Activated CD8-positive, alpha-beta memory T cell treated with anti-CD3 and anti-CD28 coated beads for 36 hours (primary cell): ENCODE results near the gene PTPRD. TPM values are rescaled to one million over a fixed set of nuclear protein-coding genes. Genes with fewer than 3 reads are reported as not detected.
"Not testable (repeated sequence)": the region's sequence is repeated elsewhere in the genome, so short reads cannot be mapped to it uniquely, and the experiment has no call there.

Source experiments
- CTCF ChIA-PET: fragments of 350-600 bp; sonication (Branson Sonifier 250); formaldehyde crosslinking; loops from one replicate; lab custom pipeline; 2021; ENCODE audit warnings: antibody characterized with exemption; lab: Charles Lee
- POLR2A ChIA-PET: fragments of 350-600 bp; sonication (Branson Sonifier 250); formaldehyde crosslinking; loops from one replicate; lab custom pipeline; 2021; ENCODE audit warnings: antibody characterized with exemption; lab: Charles Lee
- total RNA-seq, 2 experiments: library from RNA; stranded (reverse); gene quantifications; one replicate each; pipeline ENCODE4 v1.2.3, GENCODE V29; 2021

Gene PTPRD
- total RNA-seq, 2 experiments from 2014 or later: 0.10 to 0.15 TPM

DNA sequence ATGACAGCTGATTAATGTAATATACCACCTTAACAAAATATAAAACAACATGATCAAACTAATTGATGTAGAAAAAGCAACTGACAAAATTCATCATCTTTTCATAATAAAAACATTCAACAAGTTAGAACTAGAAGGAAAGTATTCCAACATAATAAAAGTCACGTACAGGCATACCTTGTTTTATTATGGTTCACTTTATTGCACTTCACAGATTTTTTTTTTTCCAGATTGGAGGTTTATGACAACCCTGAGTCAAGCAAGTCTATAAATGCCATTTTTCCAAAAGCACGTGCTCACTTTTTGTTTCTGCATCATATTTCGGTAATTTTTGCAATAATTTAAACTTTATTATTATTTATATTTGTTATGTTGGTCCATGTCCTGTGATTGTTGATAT, 1120.3 kb downstream of the PTPRD start:
- ChIA-PET CTCF (no interaction called here), POLR2A (no interaction called here)

GRCh38 chr9:9489183-9489582, 1123.6 kb downstream of the PTPRD start:
- CTCF ChIA-PET: no interaction called here
- POLR2A ChIA-PET: no interaction called here

DNA sequence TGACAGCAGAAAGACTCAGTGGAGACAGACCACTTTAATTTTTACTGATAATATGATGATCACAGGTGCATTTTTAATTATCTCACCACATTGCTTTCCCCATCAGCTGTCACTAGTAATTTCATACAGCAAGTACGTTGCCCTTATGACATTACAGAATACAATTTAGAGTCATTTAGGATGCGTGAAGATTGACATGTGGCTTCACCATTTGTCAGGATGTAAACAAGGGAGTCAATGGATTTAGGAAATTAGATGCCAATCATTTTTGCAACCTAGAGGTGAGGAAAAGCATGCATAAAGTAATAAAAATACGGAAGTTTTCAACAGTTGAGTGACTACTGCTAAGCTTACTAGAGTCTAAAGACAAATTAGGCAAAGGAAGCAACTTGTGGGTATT, 1129.6 kb downstream of the PTPRD start:
- POLR2A ChIA-PET: no interaction called here

DNA sequence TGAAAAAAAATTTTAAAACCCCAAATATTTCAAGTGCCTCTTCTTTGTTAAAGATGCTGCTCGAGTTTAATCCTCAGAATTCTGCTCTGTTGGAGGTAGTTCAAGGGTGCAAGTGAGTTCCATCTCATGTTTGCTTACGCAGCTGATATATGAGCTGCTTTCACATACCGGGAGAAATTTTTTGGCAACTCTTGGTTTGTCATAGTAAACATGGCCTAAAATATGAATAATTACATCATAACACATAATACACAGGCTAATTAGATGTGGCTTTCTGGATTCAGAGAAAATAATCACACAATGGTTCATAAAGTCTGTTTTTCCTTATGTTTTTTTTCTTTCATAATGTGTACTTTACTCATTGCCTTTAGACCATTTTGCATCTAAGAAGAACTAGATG, 1134.1 kb downstream of the PTPRD start:
- ChIA-PET CTCF (no interaction called here), POLR2A (no interaction called here)

More for the DNA sequence above, 1129.6 kb downstream of the PTPRD start:
- CTCF ChIA-PET: no interaction called here

DNA sequence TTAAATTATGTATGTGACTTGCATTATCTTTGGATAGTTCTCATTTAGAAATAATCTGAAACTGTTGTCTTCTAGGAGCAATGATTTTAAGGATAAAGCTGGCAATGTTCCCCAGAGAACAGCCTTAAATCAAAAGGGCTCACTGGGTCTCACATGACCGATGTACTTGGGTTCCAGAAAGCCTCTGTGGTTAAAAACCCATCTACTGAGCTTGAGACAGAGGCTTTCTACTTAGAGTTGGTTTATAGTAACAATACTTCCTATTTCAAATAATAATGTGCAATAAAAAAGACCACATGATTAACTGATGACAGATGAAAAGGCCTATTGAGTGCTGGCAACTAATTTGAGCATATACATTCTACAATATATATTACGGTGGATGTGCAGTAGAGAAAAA, 1143.5 kb downstream of the PTPRD start:
- ChIA-PET POLR2A (no interaction called here), CTCF (no interaction called here)

DNA sequence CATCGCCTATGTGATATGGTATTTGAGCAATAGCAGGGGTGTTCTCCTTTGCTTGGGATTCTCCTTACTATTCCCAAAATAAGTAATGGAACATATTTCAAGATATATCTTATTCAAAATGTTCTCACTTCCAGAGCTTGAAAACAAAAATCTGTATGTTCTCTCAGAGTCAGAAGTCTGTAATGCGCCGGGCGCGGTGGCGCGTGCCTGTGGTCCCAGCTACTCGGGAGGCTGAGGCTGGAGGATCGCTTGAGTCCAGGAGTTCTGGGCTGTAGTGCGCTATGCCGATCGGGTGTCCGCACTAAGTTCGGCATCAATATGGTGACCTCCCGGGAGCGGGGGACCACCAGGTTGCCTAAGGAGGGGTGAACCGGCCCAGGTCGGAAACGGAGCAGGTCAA, 1170.9 kb downstream of the PTPRD start:
- POLR2A ChIA-PET, CTCF ChIA-PET: not testable (repeated sequence)

DNA sequence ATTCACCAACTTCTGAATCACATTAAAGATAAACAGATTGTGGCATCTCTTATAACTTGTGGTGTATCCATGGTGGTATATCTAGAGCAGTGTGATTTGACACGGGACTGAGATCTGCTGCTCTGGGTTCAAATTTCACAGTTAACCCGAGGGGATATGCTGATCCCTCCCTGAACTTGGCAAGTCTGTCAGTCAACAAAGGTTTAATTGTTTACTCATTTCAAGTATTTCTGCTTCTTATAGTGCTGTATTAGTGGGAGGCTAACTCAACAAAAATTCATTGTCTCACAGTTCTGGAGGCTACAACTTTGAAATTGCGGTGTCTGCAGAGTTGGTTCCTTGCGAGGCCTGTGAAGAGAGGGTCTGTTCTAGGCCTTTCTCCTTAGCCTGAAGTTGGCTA, 1175.2 kb downstream of the PTPRD start:
- ChIA-PET CTCF (no interaction called here), POLR2A (no interaction called here)

DNA sequence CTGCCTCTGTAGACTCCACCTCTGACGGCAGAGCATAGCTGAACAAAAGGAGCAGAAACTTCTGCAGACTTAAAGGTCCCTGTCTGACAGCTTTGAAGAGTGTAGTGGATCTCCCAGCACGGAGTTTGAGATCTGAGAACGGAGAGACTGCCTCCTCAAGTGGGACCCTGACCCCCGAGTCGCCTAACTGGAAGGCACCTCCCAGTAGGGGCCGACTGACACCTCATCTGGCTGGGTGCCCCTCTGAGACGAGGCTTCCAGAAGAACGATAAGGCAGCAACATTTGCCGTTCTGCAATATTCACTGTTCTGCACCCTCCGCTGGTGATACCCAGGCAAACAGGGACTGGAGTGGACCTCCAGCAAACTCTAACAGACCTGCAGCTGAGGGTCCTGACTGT, 1186.3 kb downstream of the PTPRD start:
- POLR2A ChIA-PET, CTCF ChIA-PET: not testable (repeated sequence)

DNA sequence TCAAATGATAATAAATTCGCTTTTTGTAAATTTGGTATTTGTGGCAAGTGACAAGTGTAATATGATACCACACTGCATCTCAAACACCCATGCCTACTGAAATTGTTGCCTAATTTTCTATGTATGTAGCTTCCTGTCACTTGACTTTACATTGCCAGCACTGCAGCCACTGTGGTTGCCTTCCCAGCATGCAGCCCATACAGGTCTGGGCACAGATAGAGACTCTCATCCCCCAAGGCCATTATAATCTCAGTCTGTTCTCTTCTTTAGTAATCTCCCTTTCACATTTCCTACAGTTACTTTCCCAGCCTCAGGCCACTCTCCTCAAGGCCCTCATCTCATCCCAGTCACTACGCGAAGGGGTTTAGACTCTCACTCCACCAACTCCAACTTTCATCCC, 1200.6 kb downstream of the PTPRD start:
- CTCF ChIA-PET: no interaction called here
- POLR2A ChIA-PET: no interaction called here

GRCh38 chr9:9410736-9411135, 1202.1 kb downstream of the PTPRD start:
- ChIA-PET POLR2A (no interaction called here), CTCF (no interaction called here)

DNA sequence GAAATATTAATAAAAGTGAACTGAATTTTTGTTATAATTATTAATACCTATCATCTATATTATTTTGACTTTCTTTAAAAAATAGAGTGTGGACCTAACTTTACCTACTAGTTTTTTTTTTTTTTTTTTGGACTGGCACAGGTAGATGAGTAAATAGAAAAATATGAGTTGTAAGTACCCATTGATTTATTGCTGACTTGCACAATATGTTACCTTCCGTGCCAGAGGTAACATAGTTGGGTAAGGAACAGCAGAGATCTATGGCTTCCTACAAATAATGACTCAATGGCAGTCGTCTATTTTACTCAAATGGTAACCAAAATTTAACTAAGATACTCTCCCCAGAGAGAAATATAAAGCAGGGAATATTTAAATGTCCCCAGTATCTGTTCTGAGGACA, 1212.8 kb downstream of the PTPRD start:
- ChIA-PET POLR2A (no interaction called here), CTCF (no interaction called here)

DNA sequence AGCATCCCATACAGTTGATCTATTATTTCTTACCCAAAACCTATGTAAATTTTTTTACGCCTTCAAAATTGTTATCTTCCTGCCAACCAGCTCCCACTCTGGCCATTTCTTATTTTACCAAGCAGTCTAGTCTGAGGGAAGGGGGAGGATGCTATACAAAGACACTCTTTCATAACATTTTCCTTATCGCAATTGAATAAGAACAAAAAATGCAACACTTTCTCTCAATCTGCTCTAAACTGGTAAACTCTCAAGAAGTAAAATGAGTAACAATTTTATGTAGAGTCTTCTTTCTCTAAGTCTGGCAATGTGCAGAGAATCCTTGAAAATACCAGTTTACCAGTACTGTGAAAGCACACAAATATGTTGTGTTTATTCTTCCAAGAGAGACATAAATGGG, 1216.3 kb downstream of the PTPRD start:
- ChIA-PET CTCF (no interaction called here), POLR2A (no interaction called here)

DNA sequence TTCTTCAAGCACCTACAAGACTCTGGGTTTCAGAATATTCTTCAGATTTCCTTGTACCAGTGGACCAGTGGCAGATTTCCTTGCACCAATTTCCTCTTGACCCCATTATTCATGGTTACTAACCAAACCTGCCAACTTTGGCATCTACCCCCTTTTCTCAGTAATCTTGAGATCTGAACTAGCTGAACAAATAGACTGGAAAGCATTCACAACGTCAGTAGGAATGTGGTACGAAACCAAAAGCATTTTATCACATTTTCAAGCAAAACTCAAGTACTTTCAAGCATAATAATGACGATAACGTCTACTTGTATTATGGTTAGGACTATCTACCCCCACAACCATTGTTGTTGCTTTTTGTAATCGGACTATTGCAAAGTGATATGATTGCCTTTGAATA, 1217.3 kb downstream of the PTPRD start:
- POLR2A ChIA-PET: no interaction called here
- CTCF ChIA-PET: no interaction called here

DNA sequence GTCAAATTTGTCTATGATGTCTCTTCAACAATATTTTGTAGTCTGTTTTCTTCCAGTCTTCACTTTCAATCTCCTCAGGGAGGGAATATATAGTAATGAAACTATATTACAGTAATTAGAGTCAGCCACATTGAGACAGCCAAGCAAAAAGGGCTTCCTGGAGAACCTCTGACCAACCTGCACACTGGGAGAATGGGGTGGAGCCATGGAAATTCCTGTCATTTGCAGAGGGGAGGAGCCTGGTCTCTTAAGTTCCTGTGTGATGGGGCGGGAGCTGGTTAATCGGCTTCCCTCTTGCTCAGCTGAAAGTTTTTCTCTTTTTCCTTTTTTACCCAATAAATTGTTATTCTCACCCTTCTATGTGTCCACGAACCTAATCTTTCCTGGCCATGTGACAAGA, 1220.0 kb downstream of the PTPRD start:
- CTCF ChIA-PET: no interaction called here

DNA sequence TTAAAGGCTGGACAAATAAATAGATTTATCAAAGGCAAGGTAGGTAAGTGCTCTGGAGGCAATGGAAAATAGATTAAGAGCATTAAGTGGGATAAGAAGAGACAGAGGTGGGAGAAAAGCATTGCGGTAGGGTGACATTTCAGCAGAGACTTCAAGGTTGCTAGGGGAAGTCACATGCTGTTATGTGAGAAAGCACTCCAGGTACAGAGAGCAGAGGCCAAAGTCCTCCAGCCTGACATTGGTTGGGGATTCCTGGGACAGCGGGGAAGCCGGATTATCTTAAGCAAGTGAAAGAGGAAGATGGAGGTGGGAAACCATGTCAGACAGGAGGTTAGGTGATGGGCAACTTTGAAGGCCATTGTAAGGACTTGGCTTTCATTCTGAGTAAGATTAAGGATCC, 1222.9 kb downstream of the PTPRD start:
- ChIA-PET POLR2A (no interaction called here), CTCF (no interaction called here)

More for the DNA sequence above, 1220.0 kb downstream of the PTPRD start:
- POLR2A ChIA-PET: no interaction called here

- ChIA-PET POLR2A (no interaction called here), CTCF (no interaction called here)
These were observed 1225.2 kb downstream of the PTPRD start for GRCh38 chr9:9387511-9388115.

DNA sequence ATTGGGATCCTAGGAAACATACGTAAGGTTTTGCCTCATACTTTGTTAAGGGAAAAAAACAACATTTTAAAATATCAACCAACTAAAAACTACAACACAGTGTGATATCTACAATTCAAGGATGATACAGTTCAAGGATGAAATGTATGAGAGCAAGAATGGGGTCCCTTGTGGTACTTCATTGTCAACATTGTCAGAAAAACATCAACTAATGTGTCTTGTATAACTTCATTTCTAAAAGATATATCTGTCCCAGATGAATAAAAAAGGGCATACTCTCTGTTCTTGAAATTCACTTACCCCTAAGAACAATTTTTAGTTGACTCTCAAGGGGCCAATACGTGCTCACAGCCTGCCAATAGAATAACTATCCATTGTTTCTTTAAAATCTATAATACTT, 1250.5 kb downstream of the PTPRD start:
- ChIA-PET POLR2A (no interaction called here), CTCF (no interaction called here)

DNA sequence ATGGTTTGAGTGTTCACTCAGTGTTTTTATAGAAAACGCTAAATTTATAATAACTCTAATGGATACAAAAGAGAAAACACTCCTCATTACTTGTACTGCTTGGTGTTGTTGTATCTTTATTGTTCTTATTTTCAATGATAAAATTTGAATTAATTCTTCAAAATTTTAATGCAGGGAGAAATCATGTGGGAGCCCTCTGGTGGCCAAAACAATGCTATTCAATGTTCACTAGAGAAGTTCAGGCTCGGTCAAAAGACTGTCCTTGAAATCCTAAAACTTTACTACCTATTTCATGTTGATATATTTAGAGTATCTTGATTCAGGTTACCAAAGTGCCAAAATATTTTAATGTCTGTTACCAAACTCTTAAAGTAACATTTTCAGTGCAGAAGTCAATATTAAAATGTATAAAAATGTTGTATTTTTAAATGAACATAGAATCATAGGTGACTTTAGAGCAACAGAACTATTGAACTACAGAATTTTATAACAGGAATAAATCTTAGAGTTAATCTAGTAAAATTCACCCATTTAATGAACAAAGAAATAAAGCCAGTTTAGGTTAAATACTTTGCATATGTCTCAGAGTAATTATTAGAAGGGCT, 1259.8 kb downstream of the PTPRD start:
- ChIA-PET POLR2A (no interaction called here), CTCF (no interaction called here)

DNA sequence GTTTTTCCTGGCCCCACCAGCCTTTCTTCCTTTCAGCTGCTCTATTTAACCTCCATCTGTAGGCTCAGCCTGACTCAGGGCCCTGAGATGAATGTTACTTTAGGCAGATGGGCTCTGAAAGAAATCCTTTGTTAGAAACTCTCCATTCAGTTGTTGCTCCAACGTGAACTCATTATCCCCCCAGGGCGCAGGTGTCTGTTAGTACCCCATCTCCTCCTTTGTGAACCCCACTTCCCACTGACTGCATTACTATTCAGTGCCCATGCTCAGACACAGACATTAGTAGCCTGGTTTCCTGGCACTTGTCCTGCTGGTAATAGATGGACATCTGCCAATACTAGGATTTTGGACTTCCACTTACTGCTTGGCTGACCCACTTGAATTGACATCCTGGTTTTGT, 1271.6 kb downstream of the PTPRD start:
- CTCF ChIA-PET: no interaction called here
- POLR2A ChIA-PET: no interaction called here

GRCh38 chr9:9337129-9337528, 1275.7 kb downstream of the PTPRD start:
- CTCF ChIA-PET: no interaction called here
- POLR2A ChIA-PET: no interaction called here

- CTCF ChIA-PET: no interaction called here
- POLR2A ChIA-PET: no interaction called here
These were observed 1286.1 kb downstream of the PTPRD start for GRCh38 chr9:9326749-9327148.

DNA sequence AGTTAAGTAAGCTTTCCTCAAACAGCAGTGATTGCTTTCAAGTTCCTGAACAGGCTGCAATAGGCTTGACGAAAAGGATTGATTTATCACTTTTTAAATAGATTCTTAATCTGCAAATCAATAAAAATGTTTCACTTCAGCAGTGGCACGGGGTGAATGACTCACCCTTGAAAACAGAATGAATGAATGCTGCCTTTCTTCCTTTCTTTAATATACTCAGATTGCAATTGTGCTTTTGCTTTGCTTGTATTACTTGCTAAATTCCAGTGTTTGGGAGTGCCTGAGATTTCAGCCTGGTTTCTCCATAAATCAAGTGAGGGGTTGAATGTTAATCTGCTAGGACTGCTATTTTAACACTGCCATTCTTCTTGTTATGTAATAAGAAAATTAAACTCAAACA, 1293.8 kb downstream of the PTPRD start:
- POLR2A ChIA-PET: no interaction called here
- CTCF ChIA-PET: no interaction called here
